Measurements from ENCODE around the gene CLEC2B. TPM values are rescaled to one million over a fixed set of nuclear protein-coding genes. Genes with fewer than 3 reads are reported as not detected.
"Not testable (repeated sequence)": the region's sequence is repeated elsewhere in the genome, so short reads cannot be mapped to it uniquely, and the experiment has no call there.

Gene CLEC2B
- total and polyA plus RNA-seq, 8 donors = 0.65 to 6.3 (median 1.6) TPM

DNA sequence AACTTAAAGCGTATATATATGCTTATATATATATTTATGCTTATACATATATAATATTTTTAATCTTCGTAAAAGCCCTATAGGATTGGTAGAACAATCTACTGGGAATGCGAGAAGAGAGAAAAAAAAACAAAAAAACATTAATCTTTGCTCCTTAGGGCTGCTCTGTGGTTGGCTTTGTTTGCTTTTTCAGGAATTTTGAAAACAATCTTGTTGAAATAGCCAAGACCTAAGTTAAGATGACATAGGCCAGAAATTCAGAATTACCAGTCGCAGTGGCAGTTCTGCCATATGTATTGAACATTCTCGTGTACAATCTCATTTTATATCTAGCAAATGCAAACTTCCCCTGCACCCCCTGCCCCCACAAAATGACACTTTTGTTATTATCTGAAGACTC is 12.8 kb upstream of the CLEC2B start:
- Histone ChIP-seq H3K27ac (no peak overlapping the region), H3K4me3 (no peak overlapping the region), H3K9me3 (no peaks in the 10 kb centered on the region), H3K36me3 (no peaks in the 10 kb centered on the region), H3K4me1 (no peaks in the 10 kb centered on the region), H3K27me3 (no peaks in the 10 kb centered on the region)
- TF ChIP-seq, protein P1, sequence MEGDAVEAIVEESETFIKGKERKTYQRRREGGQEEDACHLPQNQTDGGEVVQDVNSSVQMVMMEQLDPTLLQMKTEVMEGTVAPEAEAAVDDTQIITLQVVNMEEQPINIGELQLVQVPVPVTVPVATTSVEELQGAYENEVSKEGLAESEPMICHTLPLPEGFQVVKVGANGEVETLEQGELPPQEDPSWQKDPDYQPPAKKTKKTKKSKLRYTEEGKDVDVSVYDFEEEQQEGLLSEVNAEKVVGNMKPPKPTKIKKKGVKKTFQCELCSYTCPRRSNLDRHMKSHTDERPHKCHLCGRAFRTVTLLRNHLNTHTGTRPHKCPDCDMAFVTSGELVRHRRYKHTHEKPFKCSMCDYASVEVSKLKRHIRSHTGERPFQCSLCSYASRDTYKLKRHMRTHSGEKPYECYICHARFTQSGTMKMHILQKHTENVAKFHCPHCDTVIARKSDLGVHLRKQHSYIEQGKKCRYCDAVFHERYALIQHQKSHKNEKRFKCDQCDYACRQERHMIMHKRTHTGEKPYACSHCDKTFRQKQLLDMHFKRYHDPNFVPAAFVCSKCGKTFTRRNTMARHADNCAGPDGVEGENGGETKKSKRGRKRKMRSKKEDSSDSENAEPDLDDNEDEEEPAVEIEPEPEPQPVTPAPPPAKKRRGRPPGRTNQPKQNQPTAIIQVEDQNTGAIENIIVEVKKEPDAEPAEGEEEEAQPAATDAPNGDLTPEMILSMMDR (IDR thresholded peaks at IDR 0.05) = no peak
- intact Hi-C loops (cut with DNase I) = no loop called here
- WGBS, 2 donors = 85 to 90% methylated on average over 5 of the region's 5 CpGs
- ATAC-seq = no peak
- no peak for FAIRE-seq
- DNase-seq = no peak

DNA sequence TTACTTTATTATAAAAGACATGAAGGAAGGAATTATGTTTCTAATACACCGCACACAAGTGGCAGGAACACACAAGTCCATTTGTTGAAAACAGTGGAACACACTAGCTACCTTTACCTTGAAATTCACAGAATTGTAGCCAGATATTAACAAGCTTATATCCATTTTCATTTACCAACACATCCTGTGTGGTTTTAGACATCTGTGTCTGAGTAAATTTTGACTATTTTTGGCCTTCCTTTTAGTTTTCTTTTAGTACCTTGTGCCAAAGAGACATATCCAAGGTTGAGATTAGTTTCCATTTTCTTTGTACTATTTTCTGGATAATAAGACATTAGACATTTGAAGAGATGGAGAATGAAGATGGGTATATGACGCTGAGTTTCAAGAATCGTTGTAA is 12.1 kb upstream of the CLEC2B start, which contains the start of gene KLRF2:
Gene KLRF2 (plus strand): TSS at position 244 of the 400 bp plus-strand sequence. CDS start 107 bp downstream, at position 351.
- Histone ChIP-seq H3K27me3 (no peaks in the 10 kb centered on the region), H3K4me3 (no peak within 1 kb of the TSS), H3K9me3 (no peaks in the 10 kb centered on the region), H3K27ac (no peak within 1 kb of the TSS), H3K4me1 (no peaks in the 10 kb centered on the region), H3K36me3 (no peaks in the 10 kb centered on the region)
- DNase-seq (no peak), FAIRE-seq (no peak), ATAC-seq (no peak)
- 85 to 95% methylated on average over 3 of the region's 3 CpGs for WGBS, 2 donors
- TF ChIP-seq, protein P1 (IDR thresholded peaks at IDR 0.05) = no peak
- intact Hi-C loops (cut with DNase I) = no loop called here

DNA sequence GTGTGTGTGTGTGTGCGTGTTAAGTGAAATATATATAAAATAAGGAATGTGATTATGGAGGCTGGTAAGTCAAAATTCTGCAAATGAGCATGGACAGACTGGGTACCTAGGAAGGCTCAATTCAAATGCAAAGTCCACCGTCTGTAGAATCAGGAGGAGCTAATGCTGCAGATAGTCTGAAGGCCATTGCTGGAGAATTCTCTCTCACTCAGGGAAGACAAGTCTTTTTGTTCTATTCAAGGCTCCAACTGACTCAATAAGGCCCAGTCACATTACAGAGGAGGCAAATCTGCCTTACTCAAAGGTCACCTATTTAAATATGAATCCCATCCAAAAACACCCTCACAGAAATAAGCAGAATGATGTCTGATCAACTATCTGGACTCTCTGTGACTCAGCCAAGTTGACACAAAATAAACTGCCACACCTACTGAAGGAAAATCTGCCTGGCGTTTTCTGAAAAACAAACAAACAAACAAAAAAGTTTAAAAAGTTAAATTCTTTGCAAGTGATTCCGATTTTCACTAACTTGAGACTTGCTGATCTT is 11.5 kb upstream of the CLEC2B start:
- Histone ChIP-seq H3K4me3 (no peak overlapping the region), H3K27ac (no peak overlapping the region), H3K27me3 (no peaks in the 10 kb centered on the region), H3K4me1 (no peaks in the 10 kb centered on the region), H3K36me3 (no peaks in the 10 kb centered on the region), H3K9me3 (no peaks in the 10 kb centered on the region)
- TF ChIP-seq, protein P1 (IDR thresholded peaks at IDR 0.05) = no peak
- WGBS, 2 donors = 57 to 66% methylated on average over 4 of the region's 4 CpGs
- no peak for FAIRE-seq
- intact Hi-C loops (cut with DNase I) = no loop called here
- no peak for ATAC-seq
- DNase-seq = no peak

DNA sequence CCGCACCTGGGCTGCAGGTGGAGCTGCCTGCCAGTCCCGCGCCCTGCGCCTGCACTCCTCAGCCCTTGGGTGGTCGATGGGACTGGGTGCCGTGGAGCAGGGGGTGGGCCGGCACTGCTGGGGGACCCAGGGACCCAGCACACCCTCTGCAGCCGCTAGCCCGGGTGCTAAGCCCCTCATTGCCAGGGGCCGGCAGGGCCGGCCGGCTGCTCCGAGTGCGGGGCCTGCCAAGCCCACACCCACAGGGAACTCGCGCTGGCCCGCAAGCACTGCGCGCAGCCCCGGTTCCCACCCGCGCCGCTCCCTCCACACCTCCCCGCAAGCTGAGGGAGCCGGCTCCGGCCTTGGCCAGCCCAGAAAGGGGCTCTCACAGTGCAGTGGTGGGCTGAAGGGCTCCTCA is 7.0 kb upstream of the CLEC2B start:
- intact Hi-C loops (cut with DNase I); H3K4me3 ChIP-seq: not testable (repeated sequence)

DNA sequence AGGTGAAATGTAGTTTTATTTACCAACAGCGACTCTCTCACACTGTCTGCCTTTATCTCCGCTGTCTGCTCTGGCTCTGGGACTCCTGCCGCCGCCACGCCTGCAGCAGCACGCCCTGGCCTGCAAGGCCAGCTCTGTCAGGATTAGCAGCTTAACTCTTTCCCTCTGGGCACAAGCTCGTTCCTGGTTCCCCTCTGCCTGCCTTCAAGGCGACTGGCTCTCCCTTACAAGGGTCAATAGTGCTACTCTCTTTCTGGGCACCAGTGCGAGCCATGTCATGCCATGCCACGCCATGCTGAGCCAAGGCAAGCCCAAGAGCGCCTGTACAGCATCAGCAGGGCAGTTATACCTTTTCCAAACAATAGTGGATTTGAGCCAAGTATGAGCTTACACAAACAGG is 3.6 kb upstream of the CLEC2B start:
- Histone ChIP-seq H3K4me1 (peaks cover 0 to 6% (median 0%) of the 10 kb centered on the region in 3 donors), H3K9me3 (no peaks in the 10 kb centered on the region), H3K27me3 (no peaks in the 10 kb centered on the region), H3K4me3 (no peak overlapping the region), H3K27ac (no peak overlapping the region), H3K36me3 (no peaks in the 10 kb centered on the region)
- ATAC-seq (no peak), DNase-seq (no peak), FAIRE-seq (no peak)
- WGBS, 2 donors = 57 to 64% methylated on average over 11 of the region's 11 CpGs
- TF ChIP-seq, protein P1 (IDR thresholded peaks at IDR 0.05) = no peak
- intact Hi-C loops (cut with DNase I) = no loop called here

More for the DNA sequence above, 7.0 kb upstream of the CLEC2B start:
- DNase-seq = peak in 1 of 6 donors; percentile 48
- not testable (repeated sequence) for H3K27me3 ChIP-seq, H3K27ac ChIP-seq, H3K9me3 ChIP-seq, H3K36me3 ChIP-seq, ATAC-seq, FAIRE-seq, H3K4me1 ChIP-seq
- WGBS, 2 donors = 88 to 95% methylated on average over 22 to 26 of the region's 26 CpGs
